Upper lobe of right lung (tissue), 1 donor: ENCODE data around the gene AIFM1. TPM values are rescaled to one million over a fixed set of nuclear protein-coding genes. Genes with fewer than 3 reads are reported as not detected.

Experiments
- ATAC-seq: fragments of 200-7000 bp; cut with Tn5 transposase; one replicate; pipeline ENCODE4 v1.9.1; 2020; ENCODE audit warnings: mild to moderate bottlenecking, moderate library complexity
- DNase-seq: peaks from one replicate; pipeline ENCODE4 v3.0.0-alpha.2; 2020
- H3K27ac ChIP-seq: fragments of 200-600 bp; one replicate; pipeline ENCODE4 v1.8.0; 2022
- H3K27me3 ChIP-seq: fragments of 200-600 bp; one replicate; pipeline ENCODE4 v1.8.0; 2022; ENCODE audit warnings: mild to moderate bottlenecking
- H3K36me3 ChIP-seq: fragments of 200-600 bp; one replicate; pipeline ENCODE4 v1.8.0; 2022
- H3K4me1 ChIP-seq: fragments of 200-600 bp; one replicate; pipeline ENCODE4 v1.8.0; 2022
- H3K4me3 ChIP-seq: fragments of 200-600 bp; one replicate; pipeline ENCODE4 v1.8.0; 2022; ENCODE audit warnings: mild to moderate bottlenecking
- H3K9me3 ChIP-seq: fragments of 200-600 bp; one replicate; pipeline ENCODE4 v1.8.0; 2022
- intact Hi-C: fragments of 100-400 bp; cut with DNase I; formaldehyde crosslinking; loops from one replicate; pipeline ENCODE4 v1.11.0; 2022
- total RNA-seq: library from RNA; stranded (reverse); fragmentation: NEBNext Ultra II Directional; extraction: Animal tissue kit (Norgen Biotek cat#: 25700); gene quantifications from one replicate; pipeline ENCODE4 v1.2.1, GENCODE V29; 2021
- TF ChIP-seq, protein P1 (sequence below): fragments of 200-600 bp; IDR thresholded peaks from one replicate; pipeline ENCODE4 v1.8.0; 2022; ENCODE audit warnings: antibody characterized with exemption
- donor health status: DM: no; HTN: yes; CAD: no; lungs with severe emphysema.

Gene AIFM1
- total RNA-seq, 1 donor from 2014 or later: 23.2 TPM

DNA sequence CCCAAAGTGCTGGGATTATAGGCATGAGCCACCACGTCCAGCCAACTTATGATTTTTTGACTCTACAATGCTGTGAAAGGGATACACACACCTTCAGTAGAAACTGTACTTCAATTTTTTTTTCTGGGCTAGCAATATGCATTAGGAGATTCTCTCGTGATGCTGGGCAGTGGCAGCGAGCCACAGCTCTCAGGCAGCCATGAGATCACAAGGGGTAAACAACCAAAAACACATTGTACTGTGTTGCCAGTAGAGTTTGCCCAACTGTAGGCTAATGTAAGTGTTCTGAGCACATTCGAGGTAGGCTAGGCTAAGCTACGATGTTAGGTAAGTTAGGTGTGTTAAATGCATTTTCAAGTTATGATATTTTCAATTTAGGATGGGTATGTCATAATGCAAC lies 31.8 kb upstream of the AIFM1 start:
- TF ChIP-seq, protein P1, sequence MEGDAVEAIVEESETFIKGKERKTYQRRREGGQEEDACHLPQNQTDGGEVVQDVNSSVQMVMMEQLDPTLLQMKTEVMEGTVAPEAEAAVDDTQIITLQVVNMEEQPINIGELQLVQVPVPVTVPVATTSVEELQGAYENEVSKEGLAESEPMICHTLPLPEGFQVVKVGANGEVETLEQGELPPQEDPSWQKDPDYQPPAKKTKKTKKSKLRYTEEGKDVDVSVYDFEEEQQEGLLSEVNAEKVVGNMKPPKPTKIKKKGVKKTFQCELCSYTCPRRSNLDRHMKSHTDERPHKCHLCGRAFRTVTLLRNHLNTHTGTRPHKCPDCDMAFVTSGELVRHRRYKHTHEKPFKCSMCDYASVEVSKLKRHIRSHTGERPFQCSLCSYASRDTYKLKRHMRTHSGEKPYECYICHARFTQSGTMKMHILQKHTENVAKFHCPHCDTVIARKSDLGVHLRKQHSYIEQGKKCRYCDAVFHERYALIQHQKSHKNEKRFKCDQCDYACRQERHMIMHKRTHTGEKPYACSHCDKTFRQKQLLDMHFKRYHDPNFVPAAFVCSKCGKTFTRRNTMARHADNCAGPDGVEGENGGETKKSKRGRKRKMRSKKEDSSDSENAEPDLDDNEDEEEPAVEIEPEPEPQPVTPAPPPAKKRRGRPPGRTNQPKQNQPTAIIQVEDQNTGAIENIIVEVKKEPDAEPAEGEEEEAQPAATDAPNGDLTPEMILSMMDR: no peak
- Histone ChIP-seq H3K36me3 (no peaks in the 10 kb centered on the region), H3K27ac (no peak overlapping the region), H3K4me1 (no peaks in the 10 kb centered on the region), H3K27me3 (no peaks in the 10 kb centered on the region), H3K9me3 (no peaks in the 10 kb centered on the region), H3K4me3 (no peak overlapping the region)
- ATAC-seq: peak; percentile 24
- intact Hi-C loops: loop anchor here (10.0 kb wide), 1 partner anchor 123 kb away; no protein-coding TSS in a partner anchor
- DNase-seq: peak; percentile 68

DNA sequence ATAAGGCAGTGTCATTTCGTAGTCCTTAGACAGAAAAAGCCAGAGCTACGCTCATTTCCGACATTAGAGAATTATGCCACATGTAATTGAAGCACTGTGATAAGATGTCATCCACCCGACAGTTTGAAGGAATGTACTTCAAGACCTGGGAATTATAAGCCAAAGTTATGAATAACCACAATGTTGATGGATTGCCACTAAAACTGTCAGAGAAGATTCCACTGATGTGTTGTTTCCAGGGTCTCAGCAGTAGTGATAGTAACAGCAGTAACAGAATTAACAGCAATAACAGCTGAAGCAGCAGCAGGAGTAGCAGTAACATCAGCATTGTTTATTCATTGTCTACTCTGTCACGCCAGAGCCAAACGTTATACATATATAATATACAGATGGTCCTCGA lies 30.8 kb upstream of the AIFM1 start:
- H3K36me3 ChIP-seq: no peaks in the 10 kb centered on the region
- H3K27me3 ChIP-seq: no peaks in the 10 kb centered on the region
- no peak overlapping the region for H3K4me3 ChIP-seq
- no peak for ATAC-seq
- no peaks in the 10 kb centered on the region for H3K9me3 ChIP-seq
- no peak for DNase-seq
- H3K27ac ChIP-seq: no peak overlapping the region
- TF ChIP-seq, protein P1: no peak
- intact Hi-C loops: loop anchor here (10.0 kb wide), 1 partner anchor 122 kb away; no protein-coding TSS in a partner anchor
- H3K4me1 ChIP-seq: no peaks in the 10 kb centered on the region

DNA sequence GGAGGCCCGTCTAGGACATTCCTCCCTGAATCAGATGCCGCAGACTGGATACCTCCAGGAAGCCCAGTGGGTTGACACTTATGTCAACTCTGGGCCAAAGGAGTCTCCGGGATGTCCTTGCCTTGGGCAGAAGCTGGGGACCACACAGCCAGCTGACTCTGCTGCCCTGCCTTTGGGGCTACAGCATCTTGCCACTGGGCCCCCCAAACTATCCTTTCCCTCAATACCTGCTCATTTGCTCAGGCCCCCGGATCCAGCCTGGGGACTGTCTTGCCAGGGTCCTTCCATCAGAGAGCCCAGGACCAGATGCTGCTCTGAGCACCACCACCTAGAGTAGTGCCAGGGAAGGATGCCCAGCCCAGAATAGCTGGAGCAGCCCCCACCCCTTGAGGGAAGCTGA lies 25.2 kb upstream of the AIFM1 start:
- H3K27ac ChIP-seq: no peak overlapping the region
- H3K27me3 ChIP-seq: no peaks in the 10 kb centered on the region
- intact Hi-C loops: loop anchor here (10.0 kb wide), 1 partner anchor 116 kb away; no protein-coding TSS in a partner anchor
- no peak for DNase-seq
- no peaks in the 10 kb centered on the region for H3K4me1 ChIP-seq
- H3K4me3 ChIP-seq: no peak overlapping the region
- no peak for ATAC-seq
- no peaks in the 10 kb centered on the region for H3K36me3 ChIP-seq
- TF ChIP-seq, protein P1: no peak
- H3K9me3 ChIP-seq: no peaks in the 10 kb centered on the region

DNA sequence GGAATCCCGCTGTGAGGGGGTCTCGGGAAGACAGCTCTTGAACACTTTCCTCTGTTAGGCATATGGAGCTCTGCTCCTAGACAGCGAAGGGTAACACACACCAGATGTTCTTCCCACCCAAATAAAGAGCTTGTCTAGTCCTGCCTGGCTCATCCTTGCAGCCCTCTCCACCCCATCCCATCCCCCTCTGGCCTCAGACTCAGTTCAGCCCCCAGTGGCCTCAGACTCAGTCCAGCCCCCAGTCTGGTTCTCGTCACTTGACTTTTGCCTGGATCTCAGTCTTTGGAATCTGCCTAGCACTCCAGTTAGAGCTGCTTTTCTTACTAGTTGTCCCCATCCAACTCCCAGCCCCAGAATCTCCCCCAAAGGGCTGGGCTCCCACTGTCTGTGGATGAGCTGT lies 21.0 kb upstream of the AIFM1 start:
- no peaks in the 10 kb centered on the region for H3K4me1 ChIP-seq
- no peak overlapping the region for H3K27ac ChIP-seq
- TF ChIP-seq, protein P1: no peak
- H3K36me3 ChIP-seq: no peaks in the 10 kb centered on the region
- DNase-seq (no peak), ATAC-seq (no peak)
- intact Hi-C loops: no loop called here
- H3K4me3 ChIP-seq: no peak overlapping the region
- no peaks in the 10 kb centered on the region for H3K9me3 ChIP-seq
- no peaks in the 10 kb centered on the region for H3K27me3 ChIP-seq

DNA sequence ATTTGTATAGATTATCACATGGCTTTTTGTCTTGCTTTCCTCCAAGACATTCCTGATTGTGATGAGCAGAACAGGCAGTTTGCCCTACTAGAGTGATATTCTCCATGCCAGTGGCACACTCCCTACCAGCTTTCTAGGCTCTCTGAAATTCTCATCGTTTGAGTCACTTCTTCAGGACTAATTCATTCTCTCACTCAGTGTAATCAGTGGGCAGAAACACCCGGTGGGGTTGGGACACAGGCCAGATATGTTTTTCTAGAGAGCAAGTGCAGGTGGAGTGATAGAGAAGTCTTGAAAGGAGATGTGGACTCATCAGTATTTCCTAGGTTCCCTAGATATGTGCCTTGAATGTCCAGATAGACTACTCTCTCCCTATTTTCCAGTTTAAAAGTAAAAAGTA lies 19.2 kb upstream of the AIFM1 start:
- TF ChIP-seq, protein P1: no peak
- Histone ChIP-seq H3K36me3 (no peaks in the 10 kb centered on the region), H3K27me3 (no peaks in the 10 kb centered on the region), H3K27ac (no peak overlapping the region), H3K4me1 (no peaks in the 10 kb centered on the region), H3K4me3 (no peak overlapping the region), H3K9me3 (no peaks in the 10 kb centered on the region)
- ATAC-seq (no peak), DNase-seq (no peak)
- intact Hi-C loops: no loop called here

DNA sequence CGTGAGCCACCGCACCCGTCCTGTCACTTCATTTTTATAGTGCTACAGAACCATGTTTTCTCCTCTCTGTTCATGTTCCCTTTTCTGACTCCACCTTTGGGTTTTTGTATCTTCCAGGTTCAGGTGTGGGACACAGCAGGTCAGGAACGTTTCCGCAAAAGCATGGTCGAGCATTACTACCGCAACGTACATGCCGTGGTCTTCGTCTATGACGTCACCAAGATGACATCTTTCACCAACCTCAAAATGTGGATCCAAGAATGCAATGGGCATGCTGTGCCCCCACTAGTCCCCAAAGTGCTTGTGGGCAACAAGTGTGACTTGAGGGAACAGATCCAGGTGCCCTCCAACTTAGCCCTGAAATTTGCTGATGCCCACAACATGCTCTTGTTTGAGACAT lies 18.5 kb upstream of the AIFM1 start:
- Histone ChIP-seq H3K27me3 (no peaks in the 10 kb centered on the region), H3K4me1 (no peaks in the 10 kb centered on the region), H3K4me3 (no peak overlapping the region), H3K9me3 (no peaks in the 10 kb centered on the region), H3K27ac (no peak overlapping the region), H3K36me3 (no peaks in the 10 kb centered on the region)
- ATAC-seq (no peak), DNase-seq (no peak)
- TF ChIP-seq, protein P1: no peak
- intact Hi-C loops: no loop called here
